CD14-positive monocyte (primary cell): ENCODE measurements around the gene ANKRD29. TPM values are rescaled to one million over a fixed set of nuclear protein-coding genes. Genes with fewer than 3 reads are reported as not detected.

Source experiments
- DNase-seq, 3 donors: peaks; one replicate each; pipeline ENCODE4 v3.0.0-alpha.2; 2011 to 2022
- H2AFZ ChIP-seq: 2 replicates; pipeline ENCODE4 v1.6.0; 2012; ENCODE audit warnings: mild to moderate bottlenecking, low read depth, low read length, inconsistent platforms; ENCODE audit not compliant: insufficient read depth, poor library complexity, severe bottlenecking
- H3K27ac ChIP-seq, 2 donors: 1 replicate in 1 of 2; 2 replicates in 1 of 2; pipeline ENCODE4 v1.5.1; 2012 to 2013; ENCODE audit warnings: low read length in 2 of 2, control low read depth in 1 of 2, inconsistent platforms in 1 of 2, low read depth in 1 of 2, mild to moderate bottlenecking in 1 of 2
- H3K27me3 ChIP-seq, 2 donors: one replicate each; pipeline versions ENCODE4 v1.6.0 to v1.6.1; 2011 to 2013; ENCODE audit warnings: low read length in 2 of 2; ENCODE audit not compliant: control insufficient read depth in 2 of 2, insufficient read depth in 2 of 2
- H3K36me3 ChIP-seq, 2 donors: replicated peaks in 1 of 2; 1 replicate in 1 of 2; 2 replicates in 1 of 2; pipeline versions ENCODE4 v1.5.1 to v1.6.1; 2012 to 2013; ENCODE audit warnings: low read length in 2 of 2, control low read depth in 1 of 2, inconsistent platforms in 1 of 2, mild to moderate bottlenecking in 1 of 2; ENCODE audit not compliant: insufficient read depth in 2 of 2, control insufficient read depth in 1 of 2
- H3K4me1 ChIP-seq, 2 donors: 1 replicate in 1 of 2; 2 replicates in 1 of 2; pipeline versions ENCODE4 v1.5.1 to v1.6.1; 2012 to 2013; ENCODE audit warnings: low read length in 2 of 2, control low read depth in 1 of 2, inconsistent platforms in 1 of 2, mild to moderate bottlenecking in 1 of 2, moderate library complexity in 1 of 2; ENCODE audit not compliant: insufficient read depth in 2 of 2, control insufficient read depth in 1 of 2
- H3K4me2 ChIP-seq: replicated peaks from 2 replicates; pipeline ENCODE3; 2012; ENCODE audit warnings: low read length, moderate library complexity, mild to moderate bottlenecking; ENCODE audit not compliant: poor library complexity, severe bottlenecking; ENCODE audit errors: extremely low read depth
- H3K4me3 ChIP-seq, 3 experiments: fragments of 200-600 bp in 1 of 3; sonication (generic) in 1 of 3; replicated peaks in 1 of 3; 1 replicate in 2 of 3; 2 replicates in 1 of 3; pipeline ENCODE4 v1.5.1; 2011 to 2013; ENCODE audit warnings: low read length in 3 of 3, mild to moderate bottlenecking in 3 of 3, control low read depth in 2 of 3, low read depth in 2 of 3, inconsistent platforms in 1 of 3, moderate library complexity in 1 of 3
- H3K79me2 ChIP-seq: 2 replicates; pipeline ENCODE4 v1.6.0; 2012; ENCODE audit warnings: mild to moderate bottlenecking, control low read depth, inconsistent platforms, low read length, moderate library complexity; ENCODE audit not compliant: insufficient read depth
- H3K9ac ChIP-seq: 2 replicates; pipeline ENCODE4 v1.6.0; 2017; ENCODE audit warnings: low read length, mild to moderate bottlenecking; ENCODE audit not compliant: insufficient read depth, poor library complexity, severe bottlenecking
- H3K9me3 ChIP-seq, 2 donors: replicated peaks in 1 of 2; 1 replicate in 1 of 2; 2 replicates in 1 of 2; pipeline versions ENCODE4 v1.5.1 to v1.6.1; 2012 to 2013; ENCODE audit warnings: low read length in 2 of 2, control low read depth in 1 of 2; ENCODE audit not compliant: control insufficient read depth in 1 of 2, insufficient read depth in 1 of 2
- H4K20me1 ChIP-seq: 2 replicates; pipeline ENCODE4 v1.6.0; 2012; ENCODE audit warnings: mild to moderate bottlenecking, low read length, control low read depth, moderate library complexity; ENCODE audit not compliant: insufficient read depth
- H3K27ac Mint-ChIP-seq, 7 donors: one replicate each; pipeline ENCODE4 v1.8.0; 2020; ENCODE audit warnings: mild to moderate bottlenecking in 7 of 7, mixed read lengths in 7 of 7, moderate library complexity in 6 of 7, inconsistent platforms in 2 of 7
- H3K27me3 Mint-ChIP-seq, 3 donors: one replicate each; pipeline ENCODE4 v1.8.0; 2021 to 2022; ENCODE audit warnings: low read depth in 3 of 3, mild to moderate bottlenecking in 3 of 3, mixed read lengths in 3 of 3, moderate library complexity in 3 of 3, inconsistent platforms in 1 of 3
- H3K36me3 Mint-ChIP-seq, 2 donors: one replicate each; pipeline ENCODE4 v1.8.0; 2020; ENCODE audit warnings: mixed read lengths in 2 of 2, inconsistent platforms in 1 of 2, mild to moderate bottlenecking in 1 of 2
- H3K4me1 Mint-ChIP-seq: one replicate; pipeline ENCODE4 v1.8.0; 2020; ENCODE audit warnings: mild to moderate bottlenecking, mixed read lengths
- H3K4me3 Mint-ChIP-seq, 2 donors: one replicate each; pipeline ENCODE4 v1.8.0; 2020; ENCODE audit warnings: mild to moderate bottlenecking in 2 of 2, mixed read lengths in 2 of 2, moderate library complexity in 1 of 2
- H3K9me3 Mint-ChIP-seq, 7 donors: one replicate each; pipeline ENCODE4 v1.8.0; 2020 to 2022; ENCODE audit warnings: mixed read lengths in 7 of 7, mild to moderate bottlenecking in 6 of 7, moderate library complexity in 6 of 7, inconsistent platforms in 2 of 7
- WGBS: methylation state at CpG from one replicate; pipeline ENCODE4 v1.1.5; 2013; ENCODE audit warnings: missing lambda C conversion rate; ENCODE audit not compliant: insufficient coverage; 5-methylcytosine and 5-hydroxymethylcytosine counted together
- intact Hi-C, 2 donors: fragments of 100-400 bp; cut with micrococcal nuclease; formaldehyde crosslinking; loops; one replicate each; pipeline versions ENCODE4 v1.15.0 to v1.15.1; 2023
- polyA plus RNA-seq, 3 donors: library from polyadenylated mRNA; depleted of rRNA in 1 of 3; unstranded in 2 of 3; stranded (reverse) in 1 of 3; fragments of 300-500 nt in 2 of 3; fragments of >200 nt in 1 of 3; fragmentation: Illumina TruSeq in 2 of 3; gene quantifications; 1 replicate in 2 of 3; 2 replicates in 1 of 3; pipeline ENCODE4 v1.2.3, GENCODE V29; 2012 to 2021
- TF ChIP-seq, protein P1 (sequence below): fragments of 200-600 bp; IDR thresholded peaks from one replicate; pipeline ENCODE4 v1.8.0; 2022; ENCODE audit warnings: antibody characterized with exemption, mild to moderate bottlenecking

The ANKRD29 gene
- polyA plus RNA-seq, 3 donors, result 0.03 to 0.11 TPM; not detected in 1

DNA sequence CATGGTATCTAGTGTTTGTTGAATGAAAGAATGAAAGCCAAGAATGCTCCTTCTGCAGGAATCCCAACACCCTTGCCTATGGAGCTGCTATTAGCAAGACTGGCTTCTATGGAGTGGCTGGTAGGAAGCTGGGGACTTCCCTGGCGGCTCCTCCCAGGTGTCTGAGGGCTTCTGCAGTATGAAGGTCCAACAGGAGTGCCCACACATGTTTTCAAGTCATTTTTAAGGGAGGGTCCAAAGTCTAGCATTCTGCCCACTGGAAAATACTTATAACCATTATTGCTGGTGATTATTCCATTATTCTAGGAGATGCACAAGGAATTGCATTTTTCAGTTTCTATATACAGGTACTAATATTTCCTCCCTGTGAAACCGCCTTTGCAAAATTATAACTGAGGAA, 54.5 kb downstream of the ANKRD29 start:
- Mint-ChIP-seq H3K4me1 (peaks cover 5% of the 10 kb centered on the region), H3K4me3 (no peak overlapping the region), H3K27me3 (peaks cover 2 to 13% (median 4%) of the 10 kb centered on the region in 3 donors), H3K36me3 (no peaks in the 10 kb centered on the region), H3K9me3 (peaks cover 0 to 2% (median 0%) of the 10 kb centered on the region in 7 donors), H3K27ac (no peak overlapping the region)
- no CpG with 5 or more reads among the region's 2 CpGs for WGBS
- Histone ChIP-seq H3K4me3 (no peak overlapping the region), H3K4me2 (no peak overlapping the region), H3K27ac (no peak overlapping the region), H3K9ac (no peak overlapping the region), H3K4me1 (no peaks in the 10 kb centered on the region), H3K36me3 (no peaks in the 10 kb centered on the region), H3K27me3 (no peaks in the 10 kb centered on the region), H3K79me2 (no peaks in the 10 kb centered on the region), H2AFZ (no peak overlapping the region), H4K20me1 (no peaks in the 10 kb centered on the region), H3K9me3 (no peaks in the 10 kb centered on the region)
- TF ChIP-seq, protein P1, sequence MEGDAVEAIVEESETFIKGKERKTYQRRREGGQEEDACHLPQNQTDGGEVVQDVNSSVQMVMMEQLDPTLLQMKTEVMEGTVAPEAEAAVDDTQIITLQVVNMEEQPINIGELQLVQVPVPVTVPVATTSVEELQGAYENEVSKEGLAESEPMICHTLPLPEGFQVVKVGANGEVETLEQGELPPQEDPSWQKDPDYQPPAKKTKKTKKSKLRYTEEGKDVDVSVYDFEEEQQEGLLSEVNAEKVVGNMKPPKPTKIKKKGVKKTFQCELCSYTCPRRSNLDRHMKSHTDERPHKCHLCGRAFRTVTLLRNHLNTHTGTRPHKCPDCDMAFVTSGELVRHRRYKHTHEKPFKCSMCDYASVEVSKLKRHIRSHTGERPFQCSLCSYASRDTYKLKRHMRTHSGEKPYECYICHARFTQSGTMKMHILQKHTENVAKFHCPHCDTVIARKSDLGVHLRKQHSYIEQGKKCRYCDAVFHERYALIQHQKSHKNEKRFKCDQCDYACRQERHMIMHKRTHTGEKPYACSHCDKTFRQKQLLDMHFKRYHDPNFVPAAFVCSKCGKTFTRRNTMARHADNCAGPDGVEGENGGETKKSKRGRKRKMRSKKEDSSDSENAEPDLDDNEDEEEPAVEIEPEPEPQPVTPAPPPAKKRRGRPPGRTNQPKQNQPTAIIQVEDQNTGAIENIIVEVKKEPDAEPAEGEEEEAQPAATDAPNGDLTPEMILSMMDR, result no peak
- DNase-seq, result no peak
- intact Hi-C loops, result no loop called here

GRCh38 chr18:23605941-23606340, 56.8 kb downstream of the ANKRD29 start:
- no peaks in the 10 kb centered on the region for H3K9me3 ChIP-seq
- Mint-ChIP-seq H3K27me3 (peaks cover 2 to 9% (median 2%) of the 10 kb centered on the region in 3 donors), H3K36me3 (no peaks in the 10 kb centered on the region), H3K27ac (no peak overlapping the region), H3K9me3 (peaks cover 0 to 2% (median 0%) of the 10 kb centered on the region in 7 donors), H3K4me1 (no peaks in the 10 kb centered on the region), H3K4me3 (no peak overlapping the region)
- no peak overlapping the region for H3K27ac ChIP-seq
- H3K9ac ChIP-seq, result no peak overlapping the region
- no peak for DNase-seq
- intact Hi-C loops, result no loop called here
- H4K20me1 ChIP-seq, result no peaks in the 10 kb centered on the region
- H3K36me3 ChIP-seq, result no peaks in the 10 kb centered on the region
- H2AFZ ChIP-seq, result no peak overlapping the region
- no peak overlapping the region for H3K4me3 ChIP-seq
- TF ChIP-seq, protein P1, result no peak
- H3K27me3 ChIP-seq, result no peaks in the 10 kb centered on the region
- H3K4me2 ChIP-seq, result no peak overlapping the region
- H3K79me2 ChIP-seq, result no peaks in the 10 kb centered on the region
- H3K4me1 ChIP-seq, result no peaks in the 10 kb centered on the region
